HG03159 (cell line): ENCODE measurements around the gene LDB3.

ENCODE experiments used
- ATAC-seq: cut with Tn5 transposase; IDR thresholded peaks from one replicate; pipeline ENCODE4 v1.9.1; 2021; ENCODE audit warnings: mild to moderate bottlenecking, moderate library complexity; ENCODE audit not compliant: unreplicated experiment

The LDB3 gene

DNA sequence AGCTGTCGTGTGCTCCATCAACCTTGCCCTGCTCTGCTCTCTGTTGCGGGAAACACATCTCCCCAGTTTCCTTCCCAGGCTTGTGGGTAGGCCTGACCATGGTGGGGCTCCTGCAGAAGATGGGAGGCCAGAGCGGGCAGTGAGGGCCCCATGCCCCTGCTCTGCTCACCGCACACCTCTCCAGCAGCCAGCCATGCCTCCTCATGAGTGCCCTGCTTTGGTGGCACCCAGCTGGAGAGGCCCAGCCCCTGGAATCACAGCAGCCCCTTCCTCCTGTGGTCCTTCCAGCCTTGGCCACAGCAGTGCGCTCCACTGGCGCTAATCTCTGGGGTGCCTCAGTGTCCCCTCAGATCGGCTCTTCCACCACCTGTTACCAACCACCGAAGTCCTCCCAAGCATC lies 18.2 kb upstream of the LDB3 start:
- ATAC-seq, result no peak

DNA sequence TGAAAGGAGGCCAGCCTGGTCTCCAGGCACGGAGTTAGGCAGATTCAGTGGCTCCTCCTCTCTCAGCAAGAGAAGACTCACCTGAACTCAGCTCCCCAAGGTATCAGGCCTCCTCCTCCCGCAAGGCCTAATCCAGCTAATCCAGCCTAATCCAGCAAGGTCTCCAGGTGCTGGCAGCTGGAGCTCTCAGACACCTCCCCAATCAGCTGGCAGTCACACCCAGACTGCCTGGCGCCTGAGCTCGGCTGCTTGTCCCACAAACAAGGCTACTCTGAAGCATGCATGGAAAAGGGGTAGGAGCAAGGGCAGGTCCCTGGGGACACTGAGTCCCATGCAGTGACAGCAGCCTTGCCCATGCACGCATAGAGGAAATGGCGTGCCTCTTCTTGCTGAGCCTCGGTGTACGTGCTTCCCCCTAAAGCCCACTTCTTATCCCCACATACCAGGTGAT lies 17.3 kb upstream of the LDB3 start:
- no peak for ATAC-seq

DNA sequence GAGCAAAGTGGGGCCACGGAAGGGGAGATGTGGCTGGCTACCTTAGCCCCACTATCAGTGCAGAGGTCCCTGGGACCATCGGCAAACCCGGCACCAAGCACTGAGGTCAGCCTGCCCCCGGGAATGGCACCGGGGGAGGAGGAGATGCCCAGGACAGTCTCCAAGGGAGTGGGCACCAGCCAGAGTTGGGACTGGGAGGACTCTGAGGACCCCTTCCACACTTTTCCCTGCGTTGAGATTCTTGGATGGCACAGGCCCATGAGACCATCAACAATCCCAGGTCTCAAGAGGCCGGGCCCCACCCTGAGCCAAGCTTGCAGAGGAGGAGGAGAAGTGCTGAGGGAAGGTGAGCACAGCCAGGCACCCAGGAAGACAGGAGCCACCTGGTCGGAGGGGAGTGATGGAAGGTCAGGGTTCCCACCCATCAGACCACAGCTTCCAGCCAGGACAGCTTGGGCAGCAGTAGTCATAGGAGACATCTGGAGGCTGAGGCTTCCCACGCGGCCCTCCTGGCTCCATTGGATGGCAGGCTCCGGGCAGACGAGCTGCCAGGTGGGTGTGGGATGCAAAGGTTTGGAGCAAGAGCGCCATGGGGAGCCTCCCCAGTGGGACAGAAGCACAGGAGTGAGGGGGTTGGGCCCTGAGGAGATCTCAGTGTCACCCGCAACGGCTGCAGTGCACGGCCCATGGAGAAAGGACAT lies 16.5 kb upstream of the LDB3 start:
- ATAC-seq, result no peak

DNA sequence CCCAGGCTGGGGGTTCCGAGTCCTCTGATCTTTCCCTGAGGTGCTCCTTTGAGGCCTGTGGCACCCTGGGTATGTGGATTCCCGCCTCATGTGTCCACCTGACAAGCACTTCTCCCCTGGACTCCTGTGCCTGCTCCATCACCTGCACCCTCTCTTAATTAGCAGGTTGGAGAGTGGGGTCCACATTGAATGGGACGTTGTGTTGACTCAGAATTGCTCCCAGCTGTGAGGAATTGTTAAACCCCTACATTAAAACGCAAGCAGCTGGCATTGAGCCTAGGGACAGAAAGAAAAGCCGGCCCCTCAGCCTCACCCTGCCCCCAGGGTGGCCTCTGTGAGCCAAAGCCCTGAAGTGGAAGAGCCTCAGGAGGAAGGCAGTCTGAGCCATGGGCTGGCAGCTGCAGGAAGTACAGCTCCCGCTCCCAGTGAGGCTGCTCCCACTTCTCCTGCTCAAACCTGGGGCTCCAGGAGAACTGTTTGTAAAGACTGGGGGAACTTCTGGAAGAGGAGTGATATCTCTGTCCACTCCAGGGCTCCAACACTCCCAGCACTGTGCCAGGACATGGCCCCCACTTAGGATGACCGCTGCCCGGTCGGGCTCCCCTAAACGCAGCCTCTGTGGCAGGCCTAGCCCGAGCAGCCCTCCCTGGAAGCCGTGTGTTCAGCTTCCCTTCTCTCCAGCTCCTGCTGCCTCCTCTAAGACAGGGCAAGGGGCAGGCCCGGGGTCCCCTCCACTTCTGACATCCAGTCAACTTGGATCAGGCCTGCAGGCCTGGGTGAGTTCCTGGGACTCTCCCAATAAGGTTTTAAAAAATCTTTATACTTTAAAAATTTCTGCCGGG lies 15.7 kb upstream of the LDB3 start:
- ATAC-seq, result no peak

DNA sequence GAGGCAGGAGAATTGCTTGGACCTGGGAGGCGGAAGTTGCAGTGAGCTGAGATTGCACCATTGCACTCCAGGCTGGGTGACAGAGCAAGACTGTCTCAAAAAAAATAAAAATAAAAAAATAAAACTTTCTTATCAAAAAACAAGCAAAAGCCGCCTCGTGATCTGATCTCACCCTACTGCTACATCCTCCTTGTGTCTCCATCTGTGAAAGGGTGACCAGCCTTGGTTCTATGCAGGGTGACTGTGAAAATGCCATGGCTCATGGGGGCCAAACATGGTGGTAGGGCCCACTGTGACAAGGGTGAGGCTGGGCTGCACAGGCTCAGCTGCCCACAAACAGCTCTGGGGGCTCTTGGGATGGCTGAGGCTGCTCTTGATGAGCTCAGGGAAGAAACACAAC lies 14.9 kb upstream of the LDB3 start:
- ATAC-seq, result no peak

DNA sequence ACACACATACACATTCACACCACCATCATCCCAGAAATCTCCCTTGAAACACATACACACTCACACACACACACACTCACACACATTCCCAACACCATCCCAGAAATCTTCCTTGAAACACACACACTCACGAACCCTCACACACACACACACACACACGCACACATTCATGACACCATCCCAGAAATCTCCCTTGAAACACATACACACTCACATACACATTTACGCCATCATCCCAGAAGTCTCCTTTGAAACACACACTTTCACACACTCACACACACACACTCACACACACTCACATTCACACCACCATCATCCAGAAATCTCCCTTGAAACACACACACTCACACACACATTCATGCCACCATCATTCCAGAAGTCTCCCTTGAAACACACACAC lies 14.3 kb upstream of the LDB3 start:
- ATAC-seq, result no peak

DNA sequence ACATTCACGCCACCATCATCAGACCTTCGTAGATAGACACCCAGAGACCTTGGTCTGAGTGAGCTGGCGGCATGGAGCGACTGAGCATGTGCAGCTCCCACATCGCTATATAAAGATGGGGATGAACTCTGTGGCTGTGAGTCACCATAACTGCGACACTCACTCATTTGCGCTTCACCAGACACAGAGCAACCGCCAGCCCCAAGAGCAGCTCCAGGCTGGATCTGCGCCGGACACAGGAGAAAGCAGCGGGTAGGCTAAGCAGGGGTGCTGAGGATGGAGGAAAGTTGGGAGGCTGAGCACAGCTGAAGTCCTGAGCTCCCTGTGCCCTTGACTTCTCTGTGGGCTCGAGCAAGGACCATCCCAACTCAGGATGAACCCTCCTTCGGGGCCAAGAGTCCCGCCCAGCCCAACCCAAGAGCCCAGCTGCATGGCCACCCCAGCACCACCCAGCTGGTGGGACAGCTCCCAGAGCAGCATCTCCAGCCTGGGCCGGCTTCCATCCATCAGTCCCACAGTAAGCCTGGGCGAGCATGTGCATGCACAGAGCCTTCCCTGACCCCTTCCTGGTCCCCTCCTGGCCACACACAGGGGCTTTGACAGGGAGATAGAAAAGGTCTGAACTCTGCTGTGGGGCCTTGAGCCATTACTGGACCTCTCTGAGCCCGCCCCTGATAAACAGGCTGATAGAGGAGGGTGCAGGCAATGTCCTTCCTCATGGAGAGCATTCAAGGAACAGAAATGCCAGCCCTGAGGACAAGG lies 13.7 kb upstream of the LDB3 start, which contains the start of gene OPN4:
TSS of gene OPN4 (plus strand) at position 137 of the 762 bp plus-strand sequence. CDS start at position 374, 237 bp downstream.
- no peak for ATAC-seq

DNA sequence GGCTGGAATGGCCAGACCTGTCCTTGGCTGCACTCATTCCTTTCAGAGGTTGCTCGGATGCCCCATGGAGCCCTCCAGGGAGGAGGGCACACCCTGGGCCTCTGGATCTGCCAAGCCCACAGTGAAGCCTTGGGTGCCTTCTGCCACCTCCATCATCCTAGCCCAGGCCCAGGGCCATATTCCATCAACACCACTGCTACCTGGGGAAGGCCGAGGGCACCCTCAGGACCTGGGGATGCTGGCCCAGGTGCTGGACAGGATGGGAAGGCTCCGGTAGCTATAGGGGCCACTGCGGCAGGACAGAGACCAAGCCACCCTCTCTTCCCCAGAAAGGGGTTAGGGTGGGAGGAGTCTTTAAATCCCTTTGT lies 13.2 kb upstream of the LDB3 start:
- no peak for ATAC-seq

DNA sequence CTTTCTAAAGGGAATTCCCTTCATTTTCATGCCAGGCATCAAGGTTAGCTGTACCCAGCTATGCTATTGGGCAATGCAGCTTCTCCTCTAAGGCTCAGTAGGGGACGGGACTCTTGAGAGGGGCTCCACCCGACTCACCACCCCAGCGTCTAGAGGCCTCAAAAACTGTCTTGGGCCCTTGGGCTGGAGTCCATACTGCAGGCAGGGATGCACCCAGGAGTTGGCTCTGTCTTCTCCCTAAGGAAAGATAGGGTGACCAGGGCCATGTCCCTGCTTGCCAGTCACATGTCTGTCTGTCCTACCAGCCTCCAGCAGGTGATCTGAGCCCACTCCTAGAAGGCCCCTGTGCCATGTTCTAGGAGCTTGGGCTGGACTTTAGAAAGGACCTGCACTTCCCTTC lies 12.7 kb upstream of the LDB3 start:
- ATAC-seq, result no peak

DNA sequence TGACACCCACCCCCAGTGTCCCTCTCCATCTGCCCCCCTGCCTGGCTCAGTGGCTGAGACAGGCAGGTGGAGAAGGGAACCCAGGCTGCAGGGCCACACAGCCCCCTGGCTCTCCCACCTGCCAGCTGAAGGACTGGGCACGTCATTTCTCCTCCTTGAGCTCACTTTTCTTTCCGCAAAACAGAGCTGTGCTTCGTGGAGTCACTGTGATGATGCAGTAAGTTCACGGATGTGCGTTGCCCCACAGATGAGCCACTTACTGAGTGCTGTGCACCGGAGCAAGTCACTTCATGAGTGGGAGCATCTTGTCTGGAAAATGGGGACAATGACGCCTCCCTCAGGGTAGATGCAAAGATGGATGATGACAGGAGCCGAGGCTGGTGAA lies 11.3 kb upstream of the LDB3 start:
- no peak for ATAC-seq

DNA sequence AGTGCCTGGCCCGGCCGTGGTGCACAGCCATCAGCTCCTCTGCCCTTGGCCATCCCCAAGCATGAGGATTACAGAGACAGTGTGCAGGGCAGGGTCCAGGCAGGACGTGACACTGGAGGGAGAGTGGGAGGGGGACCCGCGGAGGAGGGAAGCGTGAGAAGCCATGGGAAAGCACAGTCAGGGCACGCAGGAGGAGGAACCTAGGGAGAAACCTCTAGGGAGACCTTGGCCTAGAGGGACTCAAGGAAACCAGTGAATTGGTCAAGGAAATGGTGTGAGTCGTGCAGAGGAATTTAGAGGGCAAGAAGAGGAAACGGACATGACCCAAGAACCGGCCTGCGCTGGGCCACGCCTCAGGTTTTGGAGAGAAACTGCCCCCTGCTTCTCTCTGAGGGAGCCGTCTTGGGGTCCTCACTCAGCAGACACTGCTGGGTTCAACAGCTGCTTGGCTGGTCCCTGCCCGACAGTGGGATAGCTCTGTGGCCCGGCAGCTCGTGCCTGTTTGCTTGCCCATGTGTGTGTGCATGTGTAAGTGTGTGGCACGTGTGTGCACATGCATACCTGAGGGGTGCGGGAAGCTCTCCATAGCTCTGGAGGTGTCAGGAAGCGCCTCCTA lies 10.8 kb upstream of the LDB3 start:
- ATAC-seq, result no peak

DNA sequence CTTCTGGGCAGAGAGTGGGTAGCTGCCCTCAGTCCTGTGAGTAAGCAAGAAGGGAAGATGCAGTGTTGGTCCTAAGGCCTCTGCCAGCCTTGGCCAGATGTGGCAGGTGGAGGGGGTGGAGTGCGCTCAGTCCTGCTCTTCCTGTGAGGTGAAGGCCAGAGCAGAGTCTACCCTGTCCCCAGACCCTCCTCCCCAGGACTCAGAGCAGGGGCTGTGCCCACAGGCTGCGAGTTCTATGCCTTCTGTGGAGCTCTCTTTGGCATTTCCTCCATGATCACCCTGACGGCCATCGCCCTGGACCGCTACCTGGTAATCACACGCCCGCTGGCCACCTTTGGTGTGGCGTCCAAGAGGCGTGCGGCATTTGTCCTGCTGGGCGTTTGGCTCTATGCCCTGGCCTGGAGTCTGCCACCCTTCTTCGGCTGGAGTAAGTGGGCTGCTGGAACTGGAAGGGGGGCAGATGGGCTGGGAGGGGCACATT lies 10.0 kb upstream of the LDB3 start:
- no peak for ATAC-seq

DNA sequence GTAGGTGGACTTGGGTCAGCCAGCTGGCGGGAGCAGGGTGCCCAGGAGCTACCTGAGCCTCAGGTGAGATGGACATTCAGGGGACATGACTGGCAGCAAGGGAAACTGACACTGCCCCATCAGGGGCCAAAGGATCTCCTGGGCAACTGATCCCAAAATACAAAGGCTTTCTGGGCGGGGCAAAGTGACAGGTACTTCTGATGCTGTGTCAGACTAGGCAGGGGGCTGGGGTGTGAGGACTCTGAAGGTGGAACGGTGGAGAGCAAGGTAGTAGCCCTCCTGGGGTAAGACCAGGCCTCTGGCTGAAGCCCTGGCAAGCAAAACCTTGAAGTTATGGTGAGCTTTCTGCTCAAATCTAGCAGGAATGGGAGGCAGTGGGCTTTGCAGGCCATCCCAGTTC lies 9.6 kb upstream of the LDB3 start:
- ATAC-seq, result no peak

DNA sequence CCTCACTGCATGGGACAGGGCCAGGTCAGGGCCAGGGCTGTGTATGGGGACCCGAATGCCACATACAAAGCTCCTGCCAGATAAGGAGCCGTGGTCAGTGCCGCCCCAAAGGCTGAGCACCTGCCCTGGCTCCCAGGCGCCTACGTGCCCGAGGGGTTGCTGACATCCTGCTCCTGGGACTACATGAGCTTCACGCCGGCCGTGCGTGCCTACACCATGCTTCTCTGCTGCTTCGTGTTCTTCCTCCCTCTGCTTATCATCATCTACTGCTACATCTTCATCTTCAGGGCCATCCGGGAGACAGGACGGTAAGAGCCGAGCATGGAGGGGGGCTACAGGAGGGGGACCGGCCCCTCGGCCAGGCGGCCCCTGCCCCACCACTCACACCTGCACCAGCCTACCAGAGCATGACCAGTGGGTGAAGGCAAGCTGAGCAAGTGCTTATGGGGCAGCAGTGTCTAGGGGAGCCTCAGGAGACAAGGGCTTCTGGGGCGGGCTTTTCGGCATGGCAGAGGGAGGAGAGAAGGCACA lies 9.1 kb upstream of the LDB3 start:
- ATAC-seq, result no peak

DNA sequence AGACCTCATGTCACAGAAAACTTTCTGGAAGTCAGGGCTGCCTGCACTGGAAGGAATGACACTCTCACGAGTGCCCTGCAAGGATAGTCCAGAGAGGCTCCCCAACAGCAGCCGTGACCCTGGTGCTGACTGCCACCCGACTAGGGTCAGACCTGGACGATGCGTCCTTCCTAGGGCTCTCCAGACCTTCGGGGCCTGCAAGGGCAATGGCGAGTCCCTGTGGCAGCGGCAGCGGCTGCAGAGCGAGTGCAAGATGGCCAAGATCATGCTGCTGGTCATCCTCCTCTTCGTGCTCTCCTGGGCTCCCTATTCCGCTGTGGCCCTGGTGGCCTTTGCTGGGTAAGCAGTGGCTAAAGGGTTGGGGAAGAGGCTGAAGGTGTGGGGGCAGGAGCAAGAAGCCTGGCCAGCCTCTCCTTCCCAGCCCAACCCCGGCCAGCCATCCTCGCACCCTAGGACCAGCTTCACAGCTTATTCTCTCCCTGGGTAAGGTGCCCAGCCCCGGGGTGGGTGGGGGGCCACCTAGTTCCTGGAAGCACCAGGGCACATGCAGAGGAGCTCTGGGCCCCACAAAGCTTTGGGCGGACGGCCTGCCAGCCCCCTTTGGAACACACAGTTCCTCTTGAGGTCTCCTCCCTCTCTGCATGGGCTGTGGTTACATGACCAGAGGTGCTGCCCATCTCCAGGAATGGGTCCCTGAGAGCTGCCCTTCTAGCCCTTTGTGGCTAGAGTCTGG lies 8.4 kb upstream of the LDB3 start:
- no peak for ATAC-seq

DNA sequence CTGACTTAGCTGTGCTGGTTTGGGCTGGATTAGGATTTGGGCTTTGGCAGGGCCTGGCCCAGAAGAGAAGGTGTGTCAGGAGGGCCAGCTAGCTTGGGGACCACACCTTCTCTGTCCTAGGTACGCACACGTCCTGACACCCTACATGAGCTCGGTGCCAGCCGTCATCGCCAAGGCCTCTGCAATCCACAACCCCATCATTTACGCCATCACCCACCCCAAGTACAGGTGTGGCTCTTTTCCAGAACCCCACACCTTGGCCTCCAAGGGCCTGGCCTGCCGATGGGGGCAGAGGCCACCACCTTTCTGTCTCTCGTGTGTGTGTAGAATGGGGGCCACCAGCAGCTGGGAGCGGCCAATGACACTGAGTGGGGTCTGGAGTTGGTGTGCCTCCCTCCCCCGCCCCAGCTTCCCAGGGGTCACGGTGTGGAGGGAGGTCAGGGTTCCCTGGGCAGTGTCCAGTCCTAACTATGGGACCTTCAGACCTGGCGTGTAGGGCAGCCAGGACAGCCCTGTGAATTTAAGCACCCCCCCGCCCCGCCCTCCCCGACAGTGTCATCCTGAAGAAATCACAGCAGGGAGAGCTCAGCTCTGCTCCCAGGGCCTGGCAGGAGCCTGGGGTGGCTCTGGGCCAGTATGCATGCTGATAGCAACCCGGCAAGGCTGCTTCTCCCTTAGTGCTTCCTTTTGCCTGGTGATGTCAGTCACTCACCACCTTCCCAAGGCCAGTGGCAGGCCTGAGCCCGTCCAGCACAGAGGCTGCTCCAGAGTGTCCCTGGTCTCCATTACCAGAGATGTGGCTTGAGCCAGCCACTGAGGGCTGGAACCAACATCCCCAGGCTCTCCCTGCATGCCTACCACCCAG lies 6.9 kb upstream of the LDB3 start:
- ATAC-seq, result no peak

DNA sequence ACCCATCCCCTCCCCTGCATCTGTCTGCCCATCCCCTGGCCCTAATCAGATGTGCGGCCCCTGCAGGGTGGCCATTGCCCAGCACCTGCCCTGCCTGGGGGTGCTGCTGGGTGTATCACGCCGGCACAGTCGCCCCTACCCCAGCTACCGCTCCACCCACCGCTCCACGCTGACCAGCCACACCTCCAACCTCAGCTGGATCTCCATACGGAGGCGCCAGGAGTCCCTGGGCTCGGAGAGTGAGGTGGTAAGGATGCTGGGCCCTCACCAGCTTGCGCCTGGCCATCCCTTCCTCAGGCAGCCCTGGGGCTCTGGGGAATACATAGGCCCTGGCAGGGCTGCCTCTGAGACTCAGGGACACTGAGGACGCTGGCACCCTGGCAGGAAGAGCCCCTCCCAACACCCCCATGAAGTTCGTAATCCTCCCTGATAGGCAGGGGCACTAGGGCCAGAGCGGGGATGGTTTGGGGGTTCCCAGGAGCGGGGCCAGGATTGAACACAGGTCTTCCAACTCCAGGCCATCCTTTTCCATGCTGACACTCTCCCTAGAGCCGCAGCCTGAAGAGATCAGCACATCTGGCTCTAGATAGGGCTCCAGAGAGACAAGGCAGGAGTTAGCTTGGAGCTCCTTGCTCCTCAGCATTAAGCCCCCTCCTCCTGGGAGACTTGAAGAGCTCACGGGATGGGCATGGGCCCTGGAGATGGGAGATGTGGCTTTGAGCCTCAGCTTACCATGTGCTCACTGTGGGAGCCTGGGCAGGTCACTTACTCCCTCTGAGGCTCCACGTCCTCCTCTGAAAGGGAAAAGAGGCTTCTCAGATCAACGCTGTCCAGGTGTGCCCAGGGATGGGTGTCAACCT lies 5.9 kb upstream of the LDB3 start:
- ATAC-seq, result no peak

DNA sequence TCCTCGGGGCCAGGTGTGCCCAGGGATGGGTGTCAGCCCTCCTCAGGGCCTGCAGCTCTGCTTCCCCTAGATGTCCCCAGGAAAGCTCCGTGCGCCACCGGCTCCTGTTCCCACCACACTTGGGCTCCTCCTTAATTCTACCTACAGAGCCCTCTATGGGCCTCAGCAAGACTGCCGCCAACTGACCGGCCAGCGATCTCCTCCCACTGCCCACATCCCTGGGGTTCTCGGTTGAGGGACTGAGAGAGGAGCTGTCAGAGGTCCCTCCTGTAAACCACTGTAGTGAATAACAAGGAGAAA lies 5.3 kb upstream of the LDB3 start:
- ATAC-seq, result no peak
